Measurements from ENCODE around the gene MARCHF2. TPM values are rescaled to one million over a fixed set of nuclear protein-coding genes. Genes with fewer than 3 reads are reported as not detected.

The MARCHF2 gene
- total RNA-seq, 1 donor = 51.8 TPM

DNA sequence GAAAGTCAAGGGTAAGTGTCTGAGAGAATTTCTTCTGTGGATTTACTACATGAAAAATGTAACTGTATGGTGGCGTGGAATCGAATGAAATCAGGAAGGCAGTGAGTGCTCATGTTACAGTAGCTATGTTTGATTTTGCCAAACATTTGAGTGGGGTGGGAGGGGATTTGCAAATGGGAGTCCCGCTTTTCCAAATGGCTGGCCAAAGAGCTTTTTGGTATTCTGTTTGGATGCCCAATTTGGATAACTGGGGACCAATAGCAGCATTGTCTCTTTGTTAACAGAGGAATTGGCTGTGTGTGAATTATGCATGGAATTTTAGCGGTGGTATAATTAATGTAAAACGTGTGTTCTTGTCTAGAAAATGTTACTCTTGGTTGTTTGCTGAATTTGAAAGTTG is 49.5 kb downstream of the MARCHF2 start:
- DNase-seq (ENCODE audit: low read depth) = no peak
- TF ChIP-seq, protein P1, sequence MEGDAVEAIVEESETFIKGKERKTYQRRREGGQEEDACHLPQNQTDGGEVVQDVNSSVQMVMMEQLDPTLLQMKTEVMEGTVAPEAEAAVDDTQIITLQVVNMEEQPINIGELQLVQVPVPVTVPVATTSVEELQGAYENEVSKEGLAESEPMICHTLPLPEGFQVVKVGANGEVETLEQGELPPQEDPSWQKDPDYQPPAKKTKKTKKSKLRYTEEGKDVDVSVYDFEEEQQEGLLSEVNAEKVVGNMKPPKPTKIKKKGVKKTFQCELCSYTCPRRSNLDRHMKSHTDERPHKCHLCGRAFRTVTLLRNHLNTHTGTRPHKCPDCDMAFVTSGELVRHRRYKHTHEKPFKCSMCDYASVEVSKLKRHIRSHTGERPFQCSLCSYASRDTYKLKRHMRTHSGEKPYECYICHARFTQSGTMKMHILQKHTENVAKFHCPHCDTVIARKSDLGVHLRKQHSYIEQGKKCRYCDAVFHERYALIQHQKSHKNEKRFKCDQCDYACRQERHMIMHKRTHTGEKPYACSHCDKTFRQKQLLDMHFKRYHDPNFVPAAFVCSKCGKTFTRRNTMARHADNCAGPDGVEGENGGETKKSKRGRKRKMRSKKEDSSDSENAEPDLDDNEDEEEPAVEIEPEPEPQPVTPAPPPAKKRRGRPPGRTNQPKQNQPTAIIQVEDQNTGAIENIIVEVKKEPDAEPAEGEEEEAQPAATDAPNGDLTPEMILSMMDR (IDR thresholded peaks at IDR 0.05; ENCODE audit: insufficient read depth, low read depth, low read length) = no peak

DNA sequence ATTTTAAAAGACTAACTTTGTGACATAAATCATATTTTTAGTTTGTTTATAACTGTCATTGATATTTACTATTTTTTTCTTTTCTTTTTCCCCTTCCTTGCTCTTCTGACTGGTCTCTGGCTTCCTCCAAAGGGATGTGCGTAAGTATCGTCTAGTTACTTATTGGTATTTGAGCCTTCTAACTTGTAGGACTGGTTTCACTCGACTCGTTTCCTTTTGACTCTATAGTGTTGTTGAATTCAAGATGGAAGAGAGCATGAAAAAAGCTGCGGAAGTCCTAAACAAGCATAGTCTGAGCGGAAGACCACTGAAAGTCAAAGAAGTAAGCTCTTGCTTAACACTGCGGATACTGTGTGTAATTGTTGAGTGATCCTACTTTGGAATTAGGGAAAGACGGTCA is 50.3 kb downstream of the MARCHF2 start:
- TF ChIP-seq, protein P1 (IDR thresholded peaks at IDR 0.05; ENCODE audit: insufficient read depth, low read depth, low read length) = no peak
- H3K4me3 ChIP-seq (ENCODE audit: low read depth, low read length) = no peak overlapping the region
- DNase-seq (ENCODE audit: low read depth) = no peak

More for the DNA sequence above, 49.5 kb downstream of the MARCHF2 start:
- H3K4me3 ChIP-seq (ENCODE audit: low read depth, low read length) = no peak overlapping the region

DNA sequence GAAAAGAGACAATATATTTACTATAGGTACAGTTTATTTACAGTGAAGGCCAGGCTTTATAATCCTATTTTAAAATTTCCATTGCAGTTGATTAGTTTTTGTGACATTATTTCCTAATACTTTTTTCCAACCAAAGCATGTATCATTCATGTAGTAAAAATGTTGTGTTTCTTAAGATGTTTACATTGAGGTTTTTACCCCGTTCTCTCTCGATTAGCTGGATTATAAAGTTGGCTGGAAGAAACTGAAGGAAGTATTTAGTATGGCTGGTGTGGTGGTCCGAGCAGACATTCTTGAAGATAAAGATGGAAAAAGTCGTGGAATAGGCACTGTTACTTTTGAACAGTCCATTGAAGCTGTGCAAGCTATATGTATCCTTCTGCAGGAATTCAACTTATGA is 52.9 kb downstream of the MARCHF2 start:
- no peak overlapping the region for H3K4me3 ChIP-seq (ENCODE audit: low read depth, low read length)
- TF ChIP-seq, protein P1 (IDR thresholded peaks at IDR 0.05; ENCODE audit: insufficient read depth, low read depth, low read length) = no peak
- DNase-seq (ENCODE audit: low read depth) = peak; percentile 95

DNA sequence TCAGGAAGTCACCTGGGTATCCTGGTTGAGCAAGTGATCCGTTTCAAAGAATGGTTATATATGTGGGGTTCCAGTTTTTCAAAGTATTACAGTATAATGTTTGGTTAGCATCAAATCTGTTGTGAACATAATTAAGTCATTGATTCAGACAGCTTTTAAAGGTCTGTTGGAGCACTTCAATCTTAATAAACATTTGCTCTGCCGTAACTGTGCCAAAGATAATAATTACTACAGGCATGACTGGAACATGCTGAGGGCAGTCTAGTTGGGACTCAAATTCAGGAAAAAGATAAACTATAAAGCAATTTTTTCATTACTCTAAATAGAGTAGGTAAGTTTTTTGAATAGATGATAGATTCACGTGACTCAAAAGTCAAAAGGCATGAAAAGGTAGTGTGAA is 55.0 kb downstream of the MARCHF2 start:
- H3K4me3 ChIP-seq (ENCODE audit: low read depth, low read length) = no peak overlapping the region
- DNase-seq (ENCODE audit: low read depth) = no peak
- TF ChIP-seq, protein P1 (IDR thresholded peaks at IDR 0.05; ENCODE audit: insufficient read depth, low read depth, low read length) = no peak

DNA sequence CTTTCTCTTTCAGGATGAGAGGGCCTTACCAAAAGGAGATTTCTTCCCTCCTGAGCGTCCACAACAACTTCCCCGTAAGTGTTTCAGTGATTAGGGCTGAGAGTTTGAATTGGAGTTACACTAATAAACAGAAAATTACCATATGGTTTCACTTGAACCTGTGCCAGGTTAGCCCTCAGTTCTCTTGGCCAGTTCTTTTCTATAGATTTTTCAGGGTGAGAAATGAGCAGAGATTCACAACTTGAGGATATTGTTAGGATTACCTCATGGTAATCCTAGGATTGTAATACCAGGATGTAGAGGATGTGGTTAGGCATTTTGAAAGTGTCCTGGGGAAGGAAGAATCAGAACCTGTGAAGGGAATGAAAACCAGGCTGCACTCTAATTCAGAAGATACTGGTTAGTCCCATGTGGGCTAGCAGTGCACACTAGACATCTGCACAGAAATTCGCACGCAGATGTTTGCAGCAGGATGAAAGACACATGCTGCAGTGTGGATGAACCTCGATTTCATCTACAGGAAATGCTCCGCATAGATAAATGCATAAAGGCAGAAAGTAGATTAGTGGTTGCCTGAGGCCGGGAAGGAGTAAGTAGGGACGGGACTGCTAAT is 55.8 kb downstream of the MARCHF2 start:
- DNase-seq (ENCODE audit: low read depth) = peak; percentile 87
- TF ChIP-seq, protein P1 (IDR thresholded peaks at IDR 0.05; ENCODE audit: insufficient read depth, low read depth, low read length) = no peak
- H3K4me3 ChIP-seq (ENCODE audit: low read depth, low read length) = no peak overlapping the region

DNA sequence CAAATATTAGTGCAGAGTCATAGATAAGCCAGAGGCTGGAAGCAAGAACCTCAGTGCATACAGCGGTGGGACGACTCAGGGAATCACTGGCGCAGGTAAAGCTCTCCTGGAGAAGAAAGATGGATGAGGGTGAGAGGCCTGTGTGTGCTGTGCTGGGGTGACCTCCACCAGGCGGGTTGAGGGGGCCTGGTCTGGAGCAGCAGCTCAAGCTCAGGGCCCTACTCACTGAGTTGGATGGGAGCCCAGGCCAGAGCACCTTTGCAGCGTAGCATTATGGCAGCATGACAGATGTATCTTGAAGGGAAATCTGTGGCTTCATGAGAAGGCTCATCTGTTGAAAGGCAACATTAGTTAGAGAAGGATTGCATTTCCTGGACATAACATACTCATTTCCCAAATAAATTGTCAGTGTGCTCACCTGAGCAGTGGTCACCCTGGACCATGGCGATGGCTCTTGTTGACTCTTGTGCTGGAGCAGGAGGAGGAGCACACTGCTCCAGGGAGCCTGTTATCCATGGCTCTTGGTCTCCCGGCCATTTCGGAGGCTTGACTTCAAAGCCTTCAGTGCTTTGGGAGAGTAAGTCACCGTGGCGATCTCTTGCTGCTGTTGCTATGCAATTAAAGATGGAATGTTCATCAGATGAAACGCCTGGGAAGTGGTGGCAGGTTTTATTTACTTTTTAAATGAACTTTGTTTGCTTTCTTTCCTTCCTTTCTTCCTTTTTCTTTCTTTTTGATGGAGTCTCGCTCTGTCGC is 56.7 kb downstream of the MARCHF2 start:
- TF ChIP-seq, protein P1 (IDR thresholded peaks at IDR 0.05; ENCODE audit: insufficient read depth, low read depth, low read length) = no peak
- H3K4me3 ChIP-seq (ENCODE audit: low read depth, low read length) = no peak overlapping the region
- no peak for DNase-seq (ENCODE audit: low read depth)

Data from fibroblast of villous mesenchyme (primary cell).